ENCODE results near the gene CDH13. TPM values are rescaled to one million over a fixed set of nuclear protein-coding genes. Genes with fewer than 3 reads are reported as not detected.

CDH13 gene
- total and polyA plus RNA-seq, 12 donors: 0.86 to 30.6 (median 2.4) TPM

DNA sequence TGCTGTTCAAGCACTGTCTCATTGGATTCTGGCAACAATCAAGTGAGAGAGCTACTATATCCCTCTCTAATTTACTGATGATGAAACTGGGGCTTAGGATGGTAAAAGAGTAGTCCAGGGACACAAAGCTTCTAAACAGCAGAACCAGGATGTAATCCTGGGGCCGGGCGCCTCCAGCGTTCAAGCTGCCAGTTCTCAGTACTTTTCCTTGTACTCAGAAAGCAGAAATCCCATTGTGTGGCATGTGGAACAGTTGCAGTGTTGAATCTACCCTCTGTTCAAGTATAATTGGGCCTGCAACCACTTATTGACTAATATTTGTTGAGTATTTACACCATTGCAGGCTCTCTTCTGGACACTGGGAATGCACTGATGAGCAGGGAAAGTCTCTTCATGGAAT, 14.5 kb upstream of the CDH13 start:
- no peaks in the 10 kb centered on the region for H3K27me3 ChIP-seq
- DNase-seq: no peak
- no peak overlapping the region for H3K4me3 ChIP-seq
- no peak for TF ChIP-seq POLR2A (IDR thresholded peaks at IDR 0.05)
- TF ChIP-seq, protein P1, sequence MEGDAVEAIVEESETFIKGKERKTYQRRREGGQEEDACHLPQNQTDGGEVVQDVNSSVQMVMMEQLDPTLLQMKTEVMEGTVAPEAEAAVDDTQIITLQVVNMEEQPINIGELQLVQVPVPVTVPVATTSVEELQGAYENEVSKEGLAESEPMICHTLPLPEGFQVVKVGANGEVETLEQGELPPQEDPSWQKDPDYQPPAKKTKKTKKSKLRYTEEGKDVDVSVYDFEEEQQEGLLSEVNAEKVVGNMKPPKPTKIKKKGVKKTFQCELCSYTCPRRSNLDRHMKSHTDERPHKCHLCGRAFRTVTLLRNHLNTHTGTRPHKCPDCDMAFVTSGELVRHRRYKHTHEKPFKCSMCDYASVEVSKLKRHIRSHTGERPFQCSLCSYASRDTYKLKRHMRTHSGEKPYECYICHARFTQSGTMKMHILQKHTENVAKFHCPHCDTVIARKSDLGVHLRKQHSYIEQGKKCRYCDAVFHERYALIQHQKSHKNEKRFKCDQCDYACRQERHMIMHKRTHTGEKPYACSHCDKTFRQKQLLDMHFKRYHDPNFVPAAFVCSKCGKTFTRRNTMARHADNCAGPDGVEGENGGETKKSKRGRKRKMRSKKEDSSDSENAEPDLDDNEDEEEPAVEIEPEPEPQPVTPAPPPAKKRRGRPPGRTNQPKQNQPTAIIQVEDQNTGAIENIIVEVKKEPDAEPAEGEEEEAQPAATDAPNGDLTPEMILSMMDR (IDR thresholded peaks at IDR 0.05): no peak
- H3K9me3 ChIP-seq (replicated peaks in 1 of 3): no peaks in the 10 kb centered on the region
- H3K36me3 ChIP-seq (replicated peaks in 1 of 2): no peaks in the 10 kb centered on the region
- no peaks in the 10 kb centered on the region for H3K4me1 ChIP-seq (replicated peaks in 1 of 2)
- no peak overlapping the region for H3K27ac ChIP-seq
- WGBS, 4 donors: 75 to 94% (median 80%) methylated on average over 3 of the region's 3 CpGs
- intact Hi-C loops (cut with DNase I): no loop called here

DNA sequence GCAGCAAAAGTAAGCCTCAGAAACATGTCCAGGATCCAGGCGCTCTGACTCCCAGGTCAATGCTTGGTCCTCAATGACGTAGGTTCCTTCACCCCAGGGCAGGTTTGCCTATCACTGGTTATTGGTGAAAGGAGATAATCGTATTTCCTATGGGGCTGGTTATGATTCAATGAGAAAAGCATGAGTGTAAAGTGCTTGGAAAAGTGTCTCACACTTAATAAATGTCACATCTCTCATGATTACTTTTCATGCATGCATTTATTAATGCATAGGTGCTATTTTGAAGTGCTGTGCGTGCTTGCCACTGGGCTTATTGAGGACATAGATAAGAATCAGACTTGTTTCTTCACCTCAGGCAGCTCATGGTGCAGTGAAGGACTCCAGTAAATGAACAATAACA, 10.4 kb upstream of the CDH13 start:
- Histone ChIP-seq H3K4me1 (replicated peaks in 1 of 2) (no peaks in the 10 kb centered on the region), H3K9me3 (replicated peaks in 1 of 3) (no peaks in the 10 kb centered on the region), H3K27me3 (no peaks in the 10 kb centered on the region), H3K36me3 (replicated peaks in 1 of 2) (no peaks in the 10 kb centered on the region), H3K27ac (no peak overlapping the region), H3K4me3 (no peak overlapping the region)
- no peak for DNase-seq
- TF ChIP-seq, protein P1 (IDR thresholded peaks at IDR 0.05): no peak
- no peak for TF ChIP-seq POLR2A (IDR thresholded peaks at IDR 0.05)
- WGBS, 4 donors: 63 to 76% (median 71%) methylated on average over 4 of the region's 4 CpGs
- intact Hi-C loops (cut with DNase I): no loop called here

DNA sequence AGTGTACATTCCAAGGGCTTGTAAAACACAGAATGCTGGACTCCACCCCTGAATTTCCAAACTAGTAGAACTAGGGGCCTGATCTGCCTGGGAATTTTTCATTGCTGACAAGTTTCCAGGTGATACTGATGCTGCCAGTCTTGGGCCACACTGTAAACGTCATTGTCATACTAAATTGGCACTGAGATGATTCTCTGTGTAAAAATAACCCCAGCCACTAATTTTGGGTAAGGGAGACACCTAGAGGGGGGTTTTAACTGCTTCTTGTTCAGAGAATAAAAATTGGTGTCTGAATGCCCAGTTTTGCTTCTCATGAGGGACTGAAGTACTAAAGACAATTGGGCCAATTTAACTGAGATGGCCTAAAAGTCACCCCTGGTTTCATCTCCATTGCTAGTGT, 5.0 kb upstream of the CDH13 start:
- WGBS, 4 donors: 0 to 16% (median 3%) methylated on average over 1 of the region's 1 CpG
- no peak for DNase-seq
- no peaks in the 10 kb centered on the region for H3K9me3 ChIP-seq (replicated peaks in 1 of 3)
- no peaks in the 10 kb centered on the region for H3K36me3 ChIP-seq (replicated peaks in 1 of 2)
- H3K4me3 ChIP-seq: no peak overlapping the region
- intact Hi-C loops (cut with DNase I): no loop called here
- TF ChIP-seq, protein P1 (IDR thresholded peaks at IDR 0.05): no peak
- H3K4me1 ChIP-seq (replicated peaks in 1 of 2): no peaks in the 10 kb centered on the region
- H3K27ac ChIP-seq: no peak overlapping the region
- H3K27me3 ChIP-seq: peaks cover 14% of the 10 kb centered on the region

DNA sequence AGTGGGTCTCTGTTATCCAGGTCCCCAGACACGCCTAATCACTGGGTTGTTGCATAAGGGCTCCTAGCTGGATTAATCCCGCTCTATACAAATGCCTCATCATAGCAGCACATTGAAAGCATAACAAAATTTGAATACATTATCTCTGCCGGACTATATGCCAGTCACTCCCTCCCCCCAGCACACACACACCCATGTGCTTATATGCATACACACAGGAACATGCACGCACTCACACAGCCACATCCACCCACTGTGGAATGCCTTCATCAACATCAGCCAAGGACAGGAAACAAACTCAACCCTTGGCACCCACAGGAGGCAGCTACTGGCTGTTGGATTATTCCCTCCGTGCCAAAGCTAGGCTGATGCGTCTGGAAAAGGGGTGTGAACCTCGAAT, 3.5 kb upstream of the CDH13 start:
- Histone ChIP-seq H3K27me3 (peaks cover 27% of the 10 kb centered on the region), H3K9me3 (replicated peaks in 1 of 3) (no peaks in the 10 kb centered on the region), H3K36me3 (replicated peaks in 1 of 2) (no peaks in the 10 kb centered on the region), H3K27ac (no peak overlapping the region), H3K4me1 (replicated peaks in 1 of 2) (no peaks in the 10 kb centered on the region), H3K4me3 (no peak overlapping the region)
- no peak for DNase-seq
- no peak for TF ChIP-seq POLR2A (IDR thresholded peaks at IDR 0.05)
- TF ChIP-seq, protein P1 (IDR thresholded peaks at IDR 0.05): no peak
- 63 to 74% (median 71%) methylated on average over 7 of the region's 7 CpGs for WGBS, 4 donors
- intact Hi-C loops (cut with DNase I): no loop called here

All from adrenal gland (tissue), 12 donors.